Measurements from ENCODE around the gene FAM193B.

GRCh38 chr5:177599731-177600507 is 45.6 kb upstream of the FAM193B start, which contains the start of gene B4GALT7:
- TF ChIP-seq RXRA (IDR thresholded peaks at IDR 0.05), result no peak
- TF ChIP-seq CTCF (IDR thresholded peaks at IDR 0.05; ENCODE audit: low read depth, low read length, missing input control), result peak; percentile 8
- TF ChIP-seq YY1 (IDR thresholded peaks at IDR 0.05), result no peak
- peak in 1 of 2 donors; percentile 29 for TF ChIP-seq GABPA (IDR thresholded peaks at IDR 0.05 in 1 of 2, conservative IDR thresholded peaks at IDR 0.05 in 1 of 2)
- no peak for TF ChIP-seq ATF3 (IDR thresholded peaks at IDR 0.05)
- no peak for TF ChIP-seq REST (IDR thresholded peaks at IDR 0.05)
- TF ChIP-seq HNF4G (IDR thresholded peaks at IDR 0.05), result no peak
- no peak for TF ChIP-seq SP1 (IDR thresholded peaks at IDR 0.05)
- no peak for TF ChIP-seq EGR1 (IDR thresholded peaks at IDR 0.05; ENCODE audit: low read depth in 2 of 2)
- no peak for TF ChIP-seq TAF1 (conservative IDR thresholded peaks at IDR 0.05)
- no peak for TF ChIP-seq MAX (IDR thresholded peaks at IDR 0.05)
- no peak for TF ChIP-seq JUND (IDR thresholded peaks at IDR 0.05)
